G401 (cell line): ENCODE data around the gene SEC22C. TPM values are rescaled to one million over a fixed set of nuclear protein-coding genes. Genes with fewer than 3 reads are reported as not detected.

ENCODE experiments used
- DNase-seq: peaks from one replicate; pipeline ENCODE4 v3.0.0-alpha.2; 2015; ENCODE audit warnings: low spot score
- in situ Hi-C: cut with HindIII; loops from 2 replicates; pipeline ENCODE4 v1.10.0; 2016; ENCODE audit warnings: low sequenced_read_pairs, mixed read lengths
- total RNA-seq: library from RNA; depleted of rRNA; stranded (reverse); fragments of >200 nt; shearing (Covaris generic); gene quantifications from 2 replicates; pipeline ENCODE4 v1.2.3, GENCODE V29; 2014

The SEC22C gene
- total RNA-seq, 1 experiment from 2014 or later: 83.4 TPM

DNA sequence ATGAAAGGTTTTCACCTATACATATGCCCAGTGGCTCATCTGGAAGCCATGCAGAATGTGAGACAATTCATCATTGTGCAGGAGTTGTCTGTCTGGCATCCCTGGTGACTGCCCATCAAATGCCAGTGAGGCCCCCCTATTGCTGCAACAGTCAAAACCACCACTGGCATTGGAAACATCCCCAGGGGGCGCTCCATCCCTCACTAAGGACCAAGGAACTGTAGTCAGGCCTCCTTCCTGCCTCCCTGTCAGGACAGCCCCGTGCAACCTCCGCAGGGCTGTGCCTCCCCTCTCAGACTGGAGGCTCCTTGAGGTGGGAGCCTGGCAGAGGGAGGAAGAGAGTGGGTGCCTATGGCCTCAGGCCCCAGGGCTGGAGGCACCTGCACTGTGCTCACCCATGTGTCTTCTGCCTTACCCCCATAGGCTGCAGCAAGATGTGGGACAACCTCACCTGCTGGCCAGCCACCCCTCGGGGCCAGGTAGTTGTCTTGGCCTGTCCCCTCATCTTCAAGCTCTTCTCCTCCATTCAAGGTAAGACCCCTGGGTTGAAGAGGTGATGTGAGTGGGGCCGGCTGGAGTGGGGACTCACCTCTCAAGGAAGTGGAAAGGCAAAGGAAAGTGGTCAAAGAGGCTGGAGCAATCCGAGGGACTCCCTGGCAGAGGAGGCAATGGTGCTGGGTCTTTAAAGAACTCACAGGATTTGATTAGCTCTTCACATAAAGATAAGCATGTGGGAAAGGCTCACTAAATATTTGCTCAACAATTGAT, 62.8 kb downstream of the SEC22C start:
- in situ Hi-C loops: no loop called here
- DNase-seq: no peak

DNA sequence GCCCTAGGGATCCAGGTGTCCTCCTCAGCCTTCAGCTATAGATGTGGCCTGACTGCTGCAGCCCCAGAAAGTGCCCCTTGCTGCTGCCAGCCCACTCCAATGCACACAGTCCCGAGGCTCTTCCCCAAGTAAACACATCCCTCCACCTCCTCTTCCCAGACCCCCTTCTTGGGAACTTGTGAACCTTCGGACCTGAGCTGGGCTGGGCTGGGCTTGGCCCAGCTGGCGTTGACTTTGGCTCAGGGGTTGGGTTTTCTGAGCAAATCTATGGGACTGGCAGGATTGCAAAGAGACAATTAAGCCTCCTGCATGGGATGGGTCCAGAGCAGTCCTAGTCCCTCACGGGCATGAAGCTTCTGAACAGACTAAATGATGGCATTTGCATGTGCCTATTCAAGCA, 64.7 kb downstream of the SEC22C start:
- in situ Hi-C loops: no loop called here
- DNase-seq: no peak

- in situ Hi-C loops: no loop called here
- no peak for DNase-seq
Observed at GRCh38 chr3:42516443-42516842, 65.3 kb downstream of the SEC22C start.

DNA sequence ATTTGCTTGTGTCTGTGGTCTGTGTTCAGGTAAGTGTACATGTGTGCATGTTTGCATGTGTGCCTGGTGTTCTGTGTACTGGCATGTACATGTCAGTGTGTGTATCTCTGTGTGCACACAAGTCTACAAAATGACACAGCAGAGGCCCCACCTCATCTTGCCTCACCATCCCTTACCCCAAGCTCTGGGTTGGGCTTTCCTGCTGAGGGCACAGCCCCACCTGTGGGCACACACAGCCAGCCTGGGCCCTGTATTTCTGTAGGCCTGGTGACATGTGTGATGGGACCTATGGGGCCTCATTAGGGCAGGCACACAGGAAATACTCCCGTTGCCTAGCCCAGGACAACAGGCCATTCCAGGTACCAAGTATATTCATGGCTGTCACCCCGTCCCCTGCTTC, 65.8 kb downstream of the SEC22C start:
- no peak for DNase-seq
- in situ Hi-C loops: no loop called here

DNA sequence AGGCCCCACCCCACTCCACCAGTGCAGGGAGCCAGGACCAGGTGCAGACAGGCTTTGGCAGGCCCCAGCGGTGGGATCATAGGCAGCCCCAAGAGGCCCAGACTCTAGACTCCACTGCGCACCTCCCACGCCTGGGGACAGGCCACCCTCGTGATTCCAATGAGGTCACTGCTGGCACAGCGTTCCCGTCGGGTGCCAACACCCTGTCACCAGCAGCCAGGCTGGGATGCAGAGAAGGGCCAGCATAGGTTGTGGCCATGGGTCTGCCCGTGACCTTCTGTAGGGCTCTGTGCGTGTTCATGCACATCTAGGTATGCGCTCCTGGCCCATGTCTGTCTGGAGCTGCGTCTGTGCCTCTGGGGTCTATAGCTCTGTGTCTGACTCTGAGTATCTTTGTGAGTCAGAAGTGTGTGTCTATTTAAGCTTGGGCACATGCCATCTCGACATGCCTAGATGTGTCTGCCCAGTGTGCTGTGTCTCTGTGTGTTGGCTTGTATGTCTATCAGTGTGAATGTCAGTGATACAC, 66.3 kb downstream of the SEC22C start:
- in situ Hi-C loops: no loop called here

GRCh38 chr3:42514876-42515275, 66.9 kb downstream of the SEC22C start:
- in situ Hi-C loops: no loop called here
- peak; percentile 76 for DNase-seq

More for the DNA sequence above, 66.3 kb downstream of the SEC22C start:
- DNase-seq: peak; percentile 69

- no peak for DNase-seq
- in situ Hi-C loops: no loop called here
Observed at GRCh38 chr3:42513521-42513920, 68.2 kb downstream of the SEC22C start.

GRCh38 chr3:42513121-42513520, 68.6 kb downstream of the SEC22C start:
- in situ Hi-C loops: no loop called here
- DNase-seq: peak; percentile 22

DNA sequence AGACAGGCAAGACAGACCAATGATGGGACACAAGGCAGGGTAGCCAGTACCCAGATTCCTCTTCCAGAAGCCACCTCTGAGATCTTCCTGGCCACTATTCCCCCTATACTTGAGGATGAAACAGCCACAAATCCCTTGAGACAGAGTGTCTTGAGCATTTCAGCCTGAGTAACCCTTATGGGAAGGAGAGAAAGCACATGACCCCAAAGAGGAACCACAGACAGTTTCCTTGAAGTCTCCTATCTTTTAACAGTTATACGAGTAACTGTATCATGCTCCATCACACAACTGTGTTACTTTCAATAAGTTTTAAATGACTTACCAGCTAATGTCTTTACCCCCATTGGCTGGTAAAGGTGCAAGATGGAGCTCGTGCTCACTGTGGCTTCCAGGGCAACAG, 70.0 kb downstream of the SEC22C start:
- in situ Hi-C loops: no loop called here
- no peak for DNase-seq

- no peak for DNase-seq
- in situ Hi-C loops: no loop called here
Observed at GRCh38 chr3:42511201-42511600, 70.6 kb downstream of the SEC22C start.

- DNase-seq: no peak
- in situ Hi-C loops: no loop called here
Observed at GRCh38 chr3:42510325-42510724, 71.4 kb downstream of the SEC22C start.

DNA sequence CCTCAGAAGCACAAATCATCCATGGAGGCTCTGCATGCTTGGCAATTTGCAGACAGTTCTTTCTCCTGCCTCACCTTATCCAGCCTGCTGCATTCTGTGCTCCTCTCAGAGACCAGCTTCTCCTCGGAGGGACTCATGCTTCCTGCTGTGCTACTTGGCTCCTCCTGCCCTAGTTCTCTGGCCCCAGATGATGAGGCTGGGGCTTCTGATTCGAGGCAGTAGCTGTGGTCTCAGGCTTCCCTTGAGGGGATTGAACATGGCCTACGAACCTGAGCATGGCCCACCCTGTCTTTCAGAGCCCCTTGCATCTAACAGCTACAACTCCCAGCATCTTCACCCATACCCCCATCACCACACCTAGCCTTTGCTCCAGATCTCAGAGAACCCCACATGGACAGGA, 72.7 kb downstream of the SEC22C start:
- in situ Hi-C loops: no loop called here
- DNase-seq: no peak

GRCh38 chr3:42508562-42508961, 73.2 kb downstream of the SEC22C start:
- no peak for DNase-seq
- in situ Hi-C loops: no loop called here

- in situ Hi-C loops: no loop called here
- DNase-seq: peak; percentile 61
Observed at GRCh38 chr3:42507761-42508335, 73.9 kb downstream of the SEC22C start.

DNA sequence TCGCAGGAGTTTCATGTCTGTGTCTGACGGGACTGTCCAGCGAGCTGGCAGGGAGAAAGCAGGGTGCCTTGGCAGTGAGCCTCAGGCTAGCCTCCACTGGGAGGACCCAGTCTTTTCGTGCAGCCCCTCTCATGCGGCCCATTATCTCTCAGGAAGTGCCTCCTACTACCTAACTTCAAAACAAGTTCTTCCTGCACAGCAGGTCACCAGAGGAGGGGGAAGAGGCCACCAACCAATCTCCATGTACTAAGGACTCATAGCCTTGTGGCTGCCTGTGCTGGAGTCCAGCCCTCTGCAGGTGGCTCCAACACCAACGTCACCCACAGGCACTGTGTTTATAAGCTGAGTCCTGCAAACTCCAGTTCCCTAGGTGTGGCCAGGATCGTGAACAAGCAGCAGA, 74.5 kb downstream of the SEC22C start:
- DNase-seq: peak; percentile 72
- in situ Hi-C loops: no loop called here

DNA sequence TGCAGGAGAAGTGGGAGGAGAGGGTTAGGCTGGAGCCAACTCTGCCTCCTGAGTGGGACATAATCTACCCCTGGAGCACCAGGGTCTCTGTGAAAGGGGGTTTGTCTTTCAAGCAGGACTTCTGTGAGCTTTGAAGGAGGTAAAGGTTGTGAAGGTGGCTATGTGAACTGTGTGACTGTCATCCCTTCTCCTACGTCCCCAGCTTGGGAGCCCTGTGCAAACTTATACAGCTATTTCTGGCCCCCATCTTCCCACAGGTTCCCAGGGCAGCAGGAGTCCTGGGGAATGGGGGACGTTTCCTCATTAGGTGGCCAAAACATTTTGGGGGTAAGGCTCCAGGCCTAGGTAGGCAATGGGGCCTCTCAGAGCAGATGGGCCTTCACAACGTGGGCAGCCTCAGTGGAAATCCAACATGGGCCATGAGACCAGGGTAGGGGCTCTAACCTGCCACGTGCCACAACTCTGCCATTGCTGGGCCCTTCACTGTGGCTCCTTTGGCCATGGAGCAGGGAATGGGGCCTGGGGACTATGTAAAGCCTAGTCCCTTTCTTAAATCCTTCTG, 75.8 kb downstream of the SEC22C start:
- in situ Hi-C loops: no loop called here

DNA sequence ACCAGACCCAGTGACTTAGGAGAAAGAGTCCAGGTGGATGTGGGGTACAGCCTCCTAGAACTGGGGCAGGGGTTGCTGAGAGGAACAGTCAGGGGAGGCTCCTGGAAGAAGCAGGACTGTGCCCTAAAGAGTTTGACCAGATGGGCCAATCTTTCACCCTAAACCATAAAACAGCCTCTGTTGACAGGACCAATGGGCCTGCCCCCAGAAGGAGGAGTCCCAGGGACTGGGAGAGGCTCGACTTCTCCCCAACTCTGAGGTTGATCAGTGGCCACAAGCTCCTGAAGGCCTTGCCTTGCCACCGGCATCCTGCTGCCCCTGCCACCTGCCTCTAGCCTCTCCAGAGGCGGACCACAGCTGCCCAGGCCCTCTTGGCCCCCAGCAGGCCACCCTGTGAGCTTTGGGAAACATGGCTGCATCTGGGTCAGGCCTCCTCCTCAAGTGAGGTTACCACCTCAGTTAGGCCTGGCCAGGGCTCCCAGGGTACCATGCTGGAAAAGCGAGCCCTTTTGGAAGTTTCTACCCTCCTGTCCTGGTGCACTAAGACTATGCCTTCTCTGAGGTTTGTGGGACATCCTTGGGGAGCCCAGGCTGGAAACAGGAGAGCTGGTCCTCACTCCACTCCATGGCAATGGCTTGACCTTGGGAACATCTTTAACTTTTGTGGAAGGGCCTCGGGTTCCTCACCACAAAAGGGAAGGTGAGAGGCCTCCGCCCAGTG, 76.5 kb downstream of the SEC22C start:
- in situ Hi-C loops: no loop called here
- DNase-seq: no peak

More for the DNA sequence above, 75.8 kb downstream of the SEC22C start:
- DNase-seq: no peak

- in situ Hi-C loops: no loop called here
- DNase-seq: no peak
Observed at GRCh38 chr3:42504334-42505127, 77.2 kb downstream of the SEC22C start.

DNA sequence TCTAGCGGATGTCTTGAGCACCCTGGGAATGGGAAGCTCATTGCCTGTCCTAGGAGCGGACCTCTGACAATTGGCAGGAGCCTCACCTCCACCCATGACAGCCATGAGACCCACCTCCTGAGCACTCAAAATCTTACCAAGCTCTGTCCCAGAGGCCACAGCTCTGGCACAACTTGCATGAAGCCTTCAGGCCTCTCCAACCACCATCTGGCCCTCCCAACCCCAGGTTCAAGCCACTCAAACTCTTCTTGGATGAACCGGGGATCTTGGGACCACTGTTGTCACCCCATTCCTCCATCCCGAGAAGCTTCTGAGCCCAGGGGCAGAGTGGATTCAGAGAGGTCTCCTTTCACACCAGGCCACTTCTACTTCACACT, 77.8 kb downstream of the SEC22C start:
- no peak for DNase-seq
- in situ Hi-C loops: no loop called here
